Gastroesophageal sphincter (tissue), 4 donors: ENCODE results near the gene GGCX. TPM values are rescaled to one million over a fixed set of nuclear protein-coding genes. Genes with fewer than 3 reads are reported as not detected.
A peak's percentile ranks its signal among the peaks of the same experiment; 100 is the strongest.

Experiments used
- ATAC-seq: fragments of 150-250 bp; one replicate; pipeline ENCODE4 v1.9.1; 2016; ENCODE audit warnings: mild to moderate bottlenecking, moderate library complexity
- H3K27ac ChIP-seq, 4 donors: fragments of 200-600 bp; sonication (generic) in 3 of 4; 1 replicate in 3 of 4; 2 replicates in 1 of 4; pipeline ENCODE4 v1.5.1; 2016 to 2019
- H3K27me3 ChIP-seq: fragments of 200-600 bp; sonication (generic); one replicate; pipeline ENCODE4 v1.5.1; 2019
- H3K36me3 ChIP-seq, 2 donors: fragments of 200-600 bp; sonication (generic); one replicate each; pipeline ENCODE4 v1.5.1; 2019; ENCODE audit warnings: control low read depth in 1 of 2
- H3K4me1 ChIP-seq, 3 donors: fragments of 200-600 bp; sonication (generic); 1 replicate in 2 of 3; 2 replicates in 1 of 3; pipeline ENCODE4 v1.5.1; 2016 to 2019; ENCODE audit warnings: control low read depth in 2 of 3
- H3K4me3 ChIP-seq, 2 donors: fragments of 200-600 bp; sonication (generic); one replicate each; pipeline ENCODE4 v1.5.1; 2019; ENCODE audit warnings: mild to moderate bottlenecking in 1 of 2, moderate library complexity in 1 of 2
- H3K9me3 ChIP-seq, 3 donors: fragments of 200-600 bp; sonication (generic); one replicate each; pipeline ENCODE4 v1.5.1; 2017 to 2019; ENCODE audit warnings: control low read depth in 2 of 3
- EP300 ChIP-seq: sonication (generic); formaldehyde crosslinking; IDR thresholded peaks from one replicate; pipeline ENCODE4 v1.6.1; 2017; ENCODE audit warnings: antibody characterized with exemption, mild to moderate bottlenecking
- POLR2A ChIP-seq, 2 donors: fragments of 450-650 bp; IDR thresholded peaks; one replicate each; pipeline ENCODE4 v1.6.1; 2017; ENCODE audit warnings: antibody characterized with exemption in 2 of 2, mild to moderate bottlenecking in 2 of 2, moderate library complexity in 1 of 2
- POLR2AphosphoS5 ChIP-seq: sonication (generic); formaldehyde crosslinking; IDR thresholded peaks from one replicate; pipeline ENCODE4 v1.6.1; 2017; ENCODE audit warnings: antibody characterized with exemption
- WGBS, 2 donors: methylation state at CpG; one replicate each; pipeline ENCODE4 v1.1.5; 2018; ENCODE audit warnings: low coverage in 1 of 2; 5-methylcytosine and 5-hydroxymethylcytosine counted together
- total RNA-seq, 4 donors: library from RNA; depleted of rRNA; stranded (reverse); fragments of >200 nt; gene quantifications; one replicate each; pipeline ENCODE4 v1.1.0, GENCODE V29; 2016
- TF ChIP-seq, protein P1 (sequence below), 4 experiments: fragments of 200-600 bp in 2 of 4; fragments of 450-650 bp in 2 of 4; sonication (generic) in 1 of 4; IDR thresholded peaks; one replicate each; pipeline ENCODE4 v1.5.1; 2017 to 2019; ENCODE audit warnings: antibody characterized with exemption in 4 of 4, mild to moderate bottlenecking in 2 of 4, moderate library complexity in 2 of 4

The GGCX gene
- total RNA-seq, 4 donors from 2014 or later: 16.2 to 29.3 (median 24.3) TPM

DNA sequence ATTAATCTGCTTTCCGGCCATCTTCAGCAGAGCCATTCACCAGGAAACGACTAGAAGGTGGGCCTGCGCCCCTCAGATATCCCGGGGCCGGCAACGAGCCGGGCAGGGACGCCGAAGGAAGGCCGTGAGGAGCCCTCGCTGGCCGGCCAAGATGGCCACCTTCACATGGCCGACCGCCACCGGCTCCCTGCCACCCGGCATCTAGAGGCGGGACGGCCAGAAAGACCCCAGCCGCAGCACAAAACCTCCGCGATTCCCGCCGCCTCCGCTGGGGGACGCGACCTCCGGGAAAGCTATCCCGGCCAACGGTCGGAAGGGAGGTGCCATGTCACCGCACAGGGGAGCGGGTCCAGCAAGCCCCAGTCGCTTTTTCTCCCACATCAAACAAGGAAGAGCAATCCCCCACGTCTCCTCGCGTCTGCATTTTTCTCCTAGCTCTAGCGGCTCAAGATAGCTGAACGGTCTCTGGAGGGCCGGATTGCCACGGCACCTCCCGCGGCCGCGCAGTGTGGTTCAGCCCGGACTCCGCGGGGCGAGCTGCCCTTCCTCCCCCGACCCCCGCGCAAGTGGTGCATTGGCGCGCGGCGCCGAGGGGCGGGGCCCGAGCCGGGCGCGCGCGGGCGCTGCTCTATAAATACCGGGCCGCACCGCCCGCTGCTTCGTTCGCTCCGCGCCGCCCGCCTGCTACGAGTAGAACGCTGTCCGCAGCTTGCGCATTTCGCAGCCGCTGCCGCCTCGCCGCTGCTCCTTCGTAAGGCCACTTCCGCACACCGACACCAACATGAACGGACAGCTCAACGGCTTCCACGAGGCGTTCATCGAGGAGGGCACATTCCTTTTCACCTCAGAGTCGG, 22.6 kb downstream of the GGCX start, which contains the start of gene MAT2A:
TSS of gene MAT2A (plus strand) at position 662 of the 854 bp plus-strand sequence. CDS start at position 782, 120 bp downstream.
- H3K4me1 ChIP-seq: peaks cover 8 to 52% (median 25%) of the 10 kb centered on the region in 3 donors

DNA sequence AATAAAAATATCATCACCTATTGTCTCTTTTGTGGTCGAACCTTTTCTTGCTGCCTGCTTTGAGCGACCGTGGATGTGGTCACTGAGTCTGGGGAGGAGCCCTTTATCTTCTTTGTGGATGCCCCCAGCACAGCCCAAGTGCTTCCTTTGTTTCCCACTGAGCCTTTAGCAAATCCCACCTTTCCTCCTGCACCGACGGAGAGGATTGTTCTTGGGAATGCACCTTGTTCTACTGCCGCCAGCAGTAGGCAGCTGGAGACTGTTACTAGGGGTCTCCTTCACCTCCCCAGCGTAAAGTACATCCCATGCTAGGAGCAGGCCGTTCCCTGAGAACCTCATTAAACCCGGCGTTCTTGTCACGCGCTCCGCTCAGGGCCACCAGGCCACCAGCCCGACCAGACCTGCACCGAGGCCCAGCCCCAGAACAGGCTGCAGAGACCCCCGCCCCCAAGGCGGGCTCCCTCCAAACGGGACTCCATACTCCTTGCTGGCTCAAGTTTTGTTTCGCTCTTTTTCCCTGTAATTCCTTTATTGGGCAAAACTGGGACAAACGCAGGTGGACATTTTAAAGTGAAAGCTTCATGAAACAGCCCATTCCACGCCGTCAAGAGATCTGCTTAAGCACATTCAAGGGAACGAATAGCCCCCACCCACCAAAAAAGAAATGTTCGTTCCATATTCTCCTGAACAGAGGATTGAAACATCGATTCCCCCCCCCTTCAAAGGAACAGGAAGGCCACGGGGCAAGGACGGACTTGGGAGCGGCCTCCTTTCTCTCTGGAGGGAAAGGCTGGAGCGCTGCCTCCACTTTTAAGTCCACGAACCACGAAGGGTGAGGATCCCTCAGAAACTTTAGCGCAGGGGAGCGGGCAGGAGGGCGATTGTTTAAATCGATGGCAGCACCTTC, 23.4 kb downstream of the GGCX start:
- ATAC-seq: peak; percentile 0
- Histone ChIP-seq H3K4me1 (peaks cover 8 to 43% (median 23%) of the 10 kb centered on the region in 3 donors), H3K9me3 (no peaks in the 10 kb centered on the region), H3K36me3 (peaks cover 6 to 21% of the 10 kb centered on the region in 2 donors), H3K27ac (peak overlapping the region; percentile 96 to 98 (median 97)), H3K27me3 (no peaks in the 10 kb centered on the region), H3K4me3 (peak overlapping the region; percentile 79 to 82)
- TF ChIP-seq, protein P1, sequence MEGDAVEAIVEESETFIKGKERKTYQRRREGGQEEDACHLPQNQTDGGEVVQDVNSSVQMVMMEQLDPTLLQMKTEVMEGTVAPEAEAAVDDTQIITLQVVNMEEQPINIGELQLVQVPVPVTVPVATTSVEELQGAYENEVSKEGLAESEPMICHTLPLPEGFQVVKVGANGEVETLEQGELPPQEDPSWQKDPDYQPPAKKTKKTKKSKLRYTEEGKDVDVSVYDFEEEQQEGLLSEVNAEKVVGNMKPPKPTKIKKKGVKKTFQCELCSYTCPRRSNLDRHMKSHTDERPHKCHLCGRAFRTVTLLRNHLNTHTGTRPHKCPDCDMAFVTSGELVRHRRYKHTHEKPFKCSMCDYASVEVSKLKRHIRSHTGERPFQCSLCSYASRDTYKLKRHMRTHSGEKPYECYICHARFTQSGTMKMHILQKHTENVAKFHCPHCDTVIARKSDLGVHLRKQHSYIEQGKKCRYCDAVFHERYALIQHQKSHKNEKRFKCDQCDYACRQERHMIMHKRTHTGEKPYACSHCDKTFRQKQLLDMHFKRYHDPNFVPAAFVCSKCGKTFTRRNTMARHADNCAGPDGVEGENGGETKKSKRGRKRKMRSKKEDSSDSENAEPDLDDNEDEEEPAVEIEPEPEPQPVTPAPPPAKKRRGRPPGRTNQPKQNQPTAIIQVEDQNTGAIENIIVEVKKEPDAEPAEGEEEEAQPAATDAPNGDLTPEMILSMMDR (IDR thresholded peaks at IDR 0.05): peak in 2 of 4 experiments; percentile 19 to 27
- TF ChIP-seq POLR2AphosphoS5 (peak; percentile 36), EP300 (no peak)
- 1 to 3% methylated on average over 11 to 27 of the region's 35 CpGs for WGBS, 2 donors

More for the DNA sequence above, 22.6 kb downstream of the GGCX start, which contains the start of gene MAT2A:
- WGBS, 2 donors: 0% methylated on average over 1 of the region's 92 CpGs
- TF ChIP-seq POLR2AphosphoS5: peak; percentile 100
- no peak for TF ChIP-seq EP300
- TF ChIP-seq, protein P1 (IDR thresholded peaks at IDR 0.05): peak; percentile 56 to 85 (median 81)
- peak; percentile 100 for TF ChIP-seq POLR2A (IDR thresholded peaks at IDR 0.05)
- Histone ChIP-seq H3K27ac (peak within 1 kb of the TSS; percentile 96 to 98 (median 97)), H3K27me3 (no peaks in the 10 kb centered on the region), H3K4me3 (peak within 1 kb of the TSS; percentile 79 to 82), H3K9me3 (no peaks in the 10 kb centered on the region), H3K36me3 (peaks cover 9 to 29% of the 10 kb centered on the region in 2 donors)
- peak; percentile 89 for ATAC-seq

- no peak for ATAC-seq
These were observed 24.8 kb downstream of the GGCX start for GRCh38 chr2:85536479-85536878.

GRCh38 chr2:85534881-85535280, 26.4 kb downstream of the GGCX start:
- H3K27me3 ChIP-seq: no peaks in the 10 kb centered on the region
- H3K4me3 ChIP-seq: no peak overlapping the region
- H3K27ac ChIP-seq: peak overlapping the region in 2 of 4 donors; percentile 98
- WGBS, 2 donors: 55 to 82% methylated on average over 3 of the region's 3 CpGs
- H3K9me3 ChIP-seq: no peaks in the 10 kb centered on the region
- no peak for TF ChIP-seq POLR2A (IDR thresholded peaks at IDR 0.05)
- TF ChIP-seq, protein P1 (IDR thresholded peaks at IDR 0.05): no peak
- no peak for TF ChIP-seq POLR2AphosphoS5
- no peak for TF ChIP-seq EP300
- H3K36me3 ChIP-seq: no peaks in the 10 kb centered on the region
- ATAC-seq: no peak
- peaks cover 4 to 18% (median 5%) of the 10 kb centered on the region in 3 donors for H3K4me1 ChIP-seq

More at GRCh38 chr2:85536479-85536878, 24.8 kb downstream of the GGCX start:
- WGBS, 2 donors: 30 to 63% methylated on average over 3 of the region's 3 CpGs
- TF ChIP-seq POLR2AphosphoS5 (peak; percentile 41), EP300 (no peak), POLR2A (IDR thresholded peaks at IDR 0.05) (no peak)
- TF ChIP-seq, protein P1 (IDR thresholded peaks at IDR 0.05): no peak
- peaks cover 6 to 30% (median 12%) of the 10 kb centered on the region in 3 donors for H3K4me1 ChIP-seq
- H3K9me3 ChIP-seq: no peaks in the 10 kb centered on the region
- no peaks in the 10 kb centered on the region for H3K27me3 ChIP-seq
- H3K27ac ChIP-seq: peak overlapping the region; percentile 96 to 98 (median 97)
- peaks cover 3 to 7% of the 10 kb centered on the region in 2 donors for H3K36me3 ChIP-seq
- no peak overlapping the region for H3K4me3 ChIP-seq
